WERI-Rb-1 (cell line): ENCODE measurements around the gene SYNDIG1.

Experiments
- DNase-seq: peaks from one replicate; pipeline ENCODE4 v3.0.0-alpha.2; 2020
- H3K27ac ChIP-seq: fragments of 250-450 bp; sonication (Bioruptor Pico); 2 replicates; pipeline ENCODE4 v1.5.1; 2020; ENCODE audit warnings: mild to moderate bottlenecking, moderate library complexity
- H3K27me3 ChIP-seq: fragments of 250-450 bp; sonication (Bioruptor Pico); 2 replicates; pipeline ENCODE4 v1.5.1; 2021; ENCODE audit warnings: mild to moderate bottlenecking, low read depth, moderate library complexity; ENCODE audit not compliant: insufficient read depth, severe bottlenecking
- H3K36me3 ChIP-seq: fragments of 250-450 bp; sonication (Bioruptor Pico); 2 replicates; pipeline ENCODE4 v1.5.1; 2020; ENCODE audit warnings: mild to moderate bottlenecking, moderate library complexity
- H3K4me3 ChIP-seq: 2 replicates; pipeline ENCODE4 v1.5.1; 2011; ENCODE audit warnings: low read depth, mild to moderate bottlenecking, control low read depth, low read length
- H3K9me3 ChIP-seq: fragments of 250-450 bp; sonication (Bioruptor Pico); 2 replicates; pipeline ENCODE4 v1.5.1; 2021; ENCODE audit warnings: mild to moderate bottlenecking, moderate library complexity; ENCODE audit not compliant: severe bottlenecking
- CTCF ChIP-seq: IDR thresholded peaks from 2 replicates; pipeline ENCODE4 v1.5.1; 2011; ENCODE audit warnings: low read depth, mild to moderate bottlenecking, control low read depth, inconsistent platforms, low read length

The SYNDIG1 gene

GRCh38 chr20:24488064-24488799 lies 18.8 kb downstream of the SYNDIG1 start:
- DNase-seq, result no peak
- Histone ChIP-seq H3K36me3 (peaks cover 8% of the 10 kb centered on the region), H3K27me3 (no peaks in the 10 kb centered on the region), H3K4me3 (no peak overlapping the region), H3K9me3 (no peaks in the 10 kb centered on the region), H3K27ac (no peak overlapping the region)
- no peak for TF ChIP-seq CTCF

GRCh38 chr20:24488800-24489175 lies 19.4 kb downstream of the SYNDIG1 start:
- no peaks in the 10 kb centered on the region for H3K9me3 ChIP-seq
- no peak overlapping the region for H3K4me3 ChIP-seq
- peaks cover 8% of the 10 kb centered on the region for H3K36me3 ChIP-seq
- no peak overlapping the region for H3K27ac ChIP-seq
- H3K27me3 ChIP-seq, result no peaks in the 10 kb centered on the region
- DNase-seq, result no peak
- no peak for TF ChIP-seq CTCF

GRCh38 chr20:24489193-24489592 lies 19.8 kb downstream of the SYNDIG1 start:
- no peak overlapping the region for H3K4me3 ChIP-seq
- no peak for DNase-seq
- no peak overlapping the region for H3K27ac ChIP-seq
- H3K36me3 ChIP-seq, result peaks cover 8% of the 10 kb centered on the region
- H3K27me3 ChIP-seq, result no peaks in the 10 kb centered on the region
- H3K9me3 ChIP-seq, result no peaks in the 10 kb centered on the region
- no peak for TF ChIP-seq CTCF

DNA sequence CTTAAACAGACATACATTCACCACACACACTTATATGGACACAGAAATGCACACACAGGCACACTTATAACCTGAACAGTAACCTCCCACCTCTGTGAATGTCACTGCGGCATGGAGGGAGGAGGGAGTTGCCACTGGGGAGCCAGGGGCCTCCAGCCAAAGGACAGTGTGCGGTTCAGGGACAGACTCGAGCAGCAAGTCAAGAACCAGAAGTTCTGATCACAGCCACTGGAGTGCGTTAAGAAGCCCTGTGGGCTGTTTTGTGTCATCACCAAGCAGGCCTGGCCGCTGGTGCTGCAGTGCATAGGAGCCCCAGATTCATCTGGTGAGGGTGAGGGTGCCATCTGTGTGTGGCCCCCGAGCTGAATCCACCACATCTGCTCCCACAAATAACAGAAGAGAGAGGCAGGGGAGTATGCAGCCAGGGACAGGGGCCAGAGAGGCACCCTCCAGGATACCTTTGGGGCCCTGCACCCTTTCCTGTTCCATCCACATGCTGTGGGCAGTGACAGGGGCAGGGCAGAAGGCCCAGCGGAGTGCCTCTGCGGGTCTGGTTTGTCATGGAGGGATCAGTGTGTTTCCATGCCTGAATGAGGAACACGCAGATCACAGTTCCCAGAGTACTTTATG lies 20.3 kb downstream of the SYNDIG1 start:
- no peaks in the 10 kb centered on the region for H3K9me3 ChIP-seq
- no peak for TF ChIP-seq CTCF
- no peaks in the 10 kb centered on the region for H3K27me3 ChIP-seq
- no peak for DNase-seq
- H3K27ac ChIP-seq, result no peak overlapping the region
- H3K4me3 ChIP-seq, result no peak overlapping the region
- H3K36me3 ChIP-seq, result peaks cover 8% of the 10 kb centered on the region

DNA sequence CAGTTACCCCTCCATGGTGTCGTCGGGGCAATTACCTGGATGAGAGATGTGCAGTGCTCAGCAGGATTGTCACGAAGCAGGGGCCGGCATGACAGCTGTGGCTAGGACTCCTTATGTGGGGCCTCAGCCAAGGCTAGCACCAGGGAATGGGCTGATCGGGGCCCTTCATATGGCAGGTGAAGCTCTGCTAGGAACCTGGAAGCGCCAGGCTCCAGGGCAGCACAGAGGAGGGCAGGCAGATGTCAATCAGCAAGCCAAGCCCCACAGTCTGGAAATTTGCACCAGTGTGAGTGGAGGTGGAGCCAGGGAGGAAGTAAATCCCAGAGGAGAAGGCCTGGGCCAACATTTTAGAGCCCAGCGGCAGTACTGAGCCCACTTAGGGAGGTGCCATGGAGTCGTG lies 21.2 kb downstream of the SYNDIG1 start:
- Histone ChIP-seq H3K4me3 (no peak overlapping the region), H3K27ac (no peak overlapping the region), H3K9me3 (no peaks in the 10 kb centered on the region), H3K36me3 (peaks cover 8% of the 10 kb centered on the region), H3K27me3 (no peaks in the 10 kb centered on the region)
- no peak for DNase-seq
- TF ChIP-seq CTCF, result no peak
